Thoracic aorta (tissue), 2 donors: ENCODE data around the gene FN3K. TPM values are rescaled to one million over a fixed set of nuclear protein-coding genes. Genes with fewer than 3 reads are reported as not detected.
"Not testable (repeated sequence)": the region's sequence is repeated elsewhere in the genome, so short reads cannot be mapped to it uniquely, and the experiment has no call there.

Experiments
- ATAC-seq: fragments of 150-250 bp; one replicate; pipeline ENCODE4 v1.8.0; 2017; ENCODE audit warnings: low read depth; ENCODE audit not compliant: insufficient number of reproducible peaks, low FRiP score
- DNase-seq: peaks from one replicate; pipeline ENCODE4 v3.0.0-alpha.2; 2020; ENCODE audit warnings: low spot score
- H3K27ac ChIP-seq, 2 donors: fragments of 200-600 bp; sonication (generic); 1 replicate in 1 of 2; 2 replicates in 1 of 2; pipeline ENCODE4 v1.5.1; 2016; ENCODE audit warnings: mild to moderate bottlenecking in 2 of 2, moderate library complexity in 2 of 2
- H3K27me3 ChIP-seq: fragments of 200-600 bp; sonication (generic); replicated peaks from 2 replicates; pipeline ENCODE4 v1.6.0; 2016; ENCODE audit warnings: mild to moderate bottlenecking; ENCODE audit not compliant: insufficient read depth
- H3K36me3 ChIP-seq: fragments of 200-600 bp; sonication (generic); one replicate; pipeline ENCODE4 v1.5.1; 2016
- H3K4me1 ChIP-seq, 2 donors: fragments of 200-600 bp; sonication (generic); 1 replicate in 1 of 2; 2 replicates in 1 of 2; pipeline versions ENCODE4 v1.5.1 to v1.6.0; 2016; ENCODE audit warnings: low read depth in 2 of 2, mild to moderate bottlenecking in 1 of 2; ENCODE audit not compliant: control insufficient read depth in 1 of 2
- H3K4me3 ChIP-seq: fragments of 200-600 bp; sonication (generic); 2 replicates; pipeline ENCODE4 v1.5.1; 2016; ENCODE audit warnings: mild to moderate bottlenecking
- H3K9me3 ChIP-seq: fragments of 200-600 bp; sonication (generic); 2 replicates; pipeline ENCODE4 v1.5.1; 2016
- CTCF ChIP-seq: fragments of 200-600 bp; sonication (generic); IDR thresholded peaks from one replicate; pipeline ENCODE4 v1.5.1; 2019; ENCODE audit warnings: antibody characterized with exemption
- total RNA-seq, 2 donors: library from RNA; depleted of rRNA; stranded (reverse); fragments of >200 nt; gene quantifications; one replicate each; pipeline versions ENCODE4 v1.1.0 to v1.2.3, GENCODE V29; 2016

The FN3K gene
- total RNA-seq, 2 donors from 2014 or later: 8.3 to 10.4 TPM

- ATAC-seq: no peak
- Histone ChIP-seq H3K4me1 (peaks cover 0 to 7% of the 10 kb centered on the region in 2 donors), H3K27ac (no peak overlapping the region), H3K36me3 (peaks cover 37% of the 10 kb centered on the region), H3K27me3 (no peaks in the 10 kb centered on the region), H3K4me3 (no peak overlapping the region), H3K9me3 (peaks cover 4% of the 10 kb centered on the region)
- TF ChIP-seq CTCF: no peak
- no peak for DNase-seq
Observed at GRCh38 chr17:82740906-82741759, 5.7 kb downstream of the FN3K start.

- H3K36me3 ChIP-seq: peaks cover 37% of the 10 kb centered on the region
- no peaks in the 10 kb centered on the region for H3K4me1 ChIP-seq
- ATAC-seq (no peak), DNase-seq (no peak)
- no peaks in the 10 kb centered on the region for H3K27me3 ChIP-seq
- TF ChIP-seq CTCF: no peak
- no peak overlapping the region for H3K27ac ChIP-seq
- no peak overlapping the region for H3K4me3 ChIP-seq
- H3K9me3 ChIP-seq: peaks cover 4% of the 10 kb centered on the region
Observed at GRCh38 chr17:82743344-82744219, 8.2 kb downstream of the FN3K start.

- H3K27me3 ChIP-seq, H3K4me1 ChIP-seq, H3K4me3 ChIP-seq, DNase-seq, ATAC-seq, H3K9me3 ChIP-seq, H3K27ac ChIP-seq: not testable (repeated sequence)
- peaks cover 37% of the 10 kb centered on the region for H3K36me3 ChIP-seq
Observed at GRCh38 chr17:82744736-82745135, 9.3 kb downstream of the FN3K start.

GRCh38 chr17:82745524-82745923 lies 10.1 kb downstream of the FN3K start:
- H3K27ac ChIP-seq: no peak overlapping the region
- peaks cover 3% of the 10 kb centered on the region for H3K9me3 ChIP-seq
- H3K4me1 ChIP-seq: no peaks in the 10 kb centered on the region
- no peak for TF ChIP-seq CTCF
- no peak overlapping the region for H3K4me3 ChIP-seq
- H3K27me3 ChIP-seq: no peaks in the 10 kb centered on the region
- ATAC-seq (no peak), DNase-seq (no peak)
- peaks cover 29% of the 10 kb centered on the region for H3K36me3 ChIP-seq

GRCh38 chr17:82748756-82749155 lies 13.3 kb downstream of the FN3K start:
- Histone ChIP-seq H3K4me1 (peaks cover 8 to 13% of the 10 kb centered on the region in 2 donors), H3K9me3 (no peaks in the 10 kb centered on the region), H3K27ac (no peak overlapping the region), H3K36me3 (peaks cover 6% of the 10 kb centered on the region), H3K4me3 (no peak overlapping the region), H3K27me3 (no peaks in the 10 kb centered on the region)
- no peak for TF ChIP-seq CTCF
- ATAC-seq (no peak), DNase-seq (no peak)
